Epithelial cell of esophagus (primary cell): ENCODE measurements around the gene PNP.
A peak's percentile ranks its signal among the peaks of the same experiment; 100 is the strongest.

ENCODE experiments used
- DNase-seq: peaks from one replicate; pipeline ENCODE4 v3.0.0; 2010; ENCODE audit warnings: low read depth
- H3K4me3 ChIP-seq: 2 replicates; pipeline ENCODE4 v1.5.1; 2011; ENCODE audit warnings: mild to moderate bottlenecking, low read length, control low read depth
- CTCF ChIP-seq: IDR thresholded peaks from 2 replicates; pipeline ENCODE4 v1.5.1; 2011; ENCODE audit warnings: low read depth, mild to moderate bottlenecking, low read length, control low read depth, inconsistent platforms; ENCODE audit not compliant: insufficient read depth; ENCODE audit errors: missing control alignments

PNP gene

DNA sequence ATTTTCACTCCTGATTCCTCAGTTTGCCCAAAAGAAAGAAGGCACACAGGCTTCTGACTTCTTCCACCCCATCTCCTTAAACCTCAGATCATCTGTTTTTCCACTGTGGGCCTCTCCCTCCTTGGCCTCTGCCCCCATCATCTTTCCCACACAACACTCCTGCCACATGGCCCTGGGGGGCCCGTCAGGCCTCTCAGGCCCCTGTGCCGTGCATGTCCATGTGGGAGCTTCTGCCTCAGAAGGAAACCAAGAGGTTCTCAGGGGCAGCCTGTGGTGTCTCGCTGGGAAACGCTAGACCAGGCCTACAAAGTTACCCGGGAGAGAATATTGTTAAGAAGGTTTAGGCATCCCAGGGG is 41.2 kb upstream of the PNP start:
- no peak for DNase-seq
- TF ChIP-seq CTCF: no peak
- H3K4me3 ChIP-seq: no peak overlapping the region

- no peak for TF ChIP-seq CTCF
- H3K4me3 ChIP-seq: no peak overlapping the region
Measured at GRCh38 chr14:20428802-20429201, 40.4 kb upstream of the PNP start.

GRCh38 chr14:20429801-20430669 is 39.2 kb upstream of the PNP start:
- no peak for DNase-seq
- H3K4me3 ChIP-seq: no peak overlapping the region
- no peak for TF ChIP-seq CTCF

More at GRCh38 chr14:20428802-20429201, 40.4 kb upstream of the PNP start:
- DNase-seq: no peak

DNA sequence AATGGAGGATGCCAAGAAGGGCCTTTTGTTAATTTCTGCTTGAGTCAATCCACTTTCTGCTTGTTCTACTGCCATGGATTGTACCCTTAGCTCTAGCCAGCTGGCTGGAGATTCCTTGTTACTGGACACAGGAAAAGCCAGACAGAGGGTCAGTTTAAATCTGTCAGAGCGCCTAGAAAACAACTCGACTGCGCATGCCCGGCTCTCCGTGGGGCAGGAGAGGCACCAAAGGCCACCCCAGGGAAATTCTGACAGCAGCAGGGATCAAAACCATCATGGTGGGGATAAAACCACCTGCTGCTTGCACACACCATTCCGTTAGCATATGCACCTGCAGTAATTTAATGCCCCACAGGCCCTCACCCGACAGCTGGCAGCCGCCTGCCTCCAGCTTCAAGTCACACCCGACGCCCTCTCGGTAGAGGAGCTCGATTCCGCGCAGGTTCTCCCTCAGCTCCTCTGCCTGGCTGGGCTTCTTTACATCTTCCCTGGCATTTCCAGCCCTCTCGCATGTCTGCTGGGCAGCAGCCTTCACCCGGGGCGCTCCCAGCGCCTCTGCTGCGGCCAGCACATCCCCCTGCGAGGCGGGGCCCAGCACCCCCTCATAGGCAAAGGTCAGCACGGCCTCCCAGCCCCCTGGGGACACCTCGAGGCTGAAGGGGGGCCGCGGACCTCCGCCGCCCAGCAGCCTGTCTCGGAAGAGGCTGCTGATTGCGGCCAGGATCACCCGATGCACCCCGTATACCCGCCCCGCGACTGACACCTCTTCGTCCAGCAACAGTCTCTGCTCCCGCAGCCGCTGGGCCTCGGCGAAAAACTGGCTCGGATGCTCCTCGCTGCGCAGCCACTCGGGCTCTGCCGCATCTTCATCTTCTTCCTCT is 34.3 kb upstream of the PNP start:
- TF ChIP-seq CTCF: no peak
- no peak for DNase-seq
- no peak overlapping the region for H3K4me3 ChIP-seq

GRCh38 chr14:20435582-20436362 is 33.4 kb upstream of the PNP start, which contains the start of gene KLHL33:
Gene KLHL33, minus strand, starts transcription at chr14:20436166. Its CDS starts 355 bp downstream, at chr14:20435811.
- TF ChIP-seq CTCF: no peak
- no peak within 1 kb of the TSS for H3K4me3 ChIP-seq
- DNase-seq: no peak

- H3K4me3 ChIP-seq: no peak overlapping the region
- peak; percentile 60 for DNase-seq
- TF ChIP-seq CTCF: no peak
Measured at GRCh38 chr14:20436363-20436755, 32.8 kb upstream of the PNP start.
